Kidney epithelial cell (primary cell): ENCODE measurements around the gene CFL2. TPM values are rescaled to one million over a fixed set of nuclear protein-coding genes. Genes with fewer than 3 reads are reported as not detected.

Source experiments
- DNase-seq: peaks from one replicate; pipeline ENCODE4 v3.0.0-alpha.2; 2010; ENCODE audit warnings: low read depth
- H3K27me3 ChIP-seq: 2 replicates; pipeline ENCODE4 v1.6.0; 2011; ENCODE audit warnings: low read length; ENCODE audit not compliant: control insufficient read depth, insufficient read depth
- H3K36me3 ChIP-seq: 2 replicates; pipeline ENCODE4 v1.5.1; 2011; ENCODE audit warnings: low read length; ENCODE audit not compliant: control insufficient read depth, insufficient read depth
- H3K4me3 ChIP-seq: 2 replicates; pipeline ENCODE4 v1.5.1; 2011; ENCODE audit warnings: low read depth, mild to moderate bottlenecking, control low read depth, low read length
- total RNA-seq: library from RNA; depleted of rRNA; stranded (reverse); fragments of >200 nt; gene quantifications from 2 replicates; pipeline ENCODE4 v1.2.3, GENCODE V29; 2015
- TF ChIP-seq, protein P1 (sequence below): IDR thresholded peaks from 2 replicates; pipeline ENCODE4 v1.5.1; 2011; ENCODE audit warnings: mild to moderate bottlenecking, moderate library complexity, low read length, control low read depth, inconsistent platforms; ENCODE audit not compliant: insufficient read depth, poor library complexity, severe bottlenecking

The CFL2 gene
- total RNA-seq, 1 donor from 2014 or later, result 32.4 TPM

GRCh38 chr14:34692898-34693227 is 21.5 kb downstream of the CFL2 start:
- TF ChIP-seq, protein P1, sequence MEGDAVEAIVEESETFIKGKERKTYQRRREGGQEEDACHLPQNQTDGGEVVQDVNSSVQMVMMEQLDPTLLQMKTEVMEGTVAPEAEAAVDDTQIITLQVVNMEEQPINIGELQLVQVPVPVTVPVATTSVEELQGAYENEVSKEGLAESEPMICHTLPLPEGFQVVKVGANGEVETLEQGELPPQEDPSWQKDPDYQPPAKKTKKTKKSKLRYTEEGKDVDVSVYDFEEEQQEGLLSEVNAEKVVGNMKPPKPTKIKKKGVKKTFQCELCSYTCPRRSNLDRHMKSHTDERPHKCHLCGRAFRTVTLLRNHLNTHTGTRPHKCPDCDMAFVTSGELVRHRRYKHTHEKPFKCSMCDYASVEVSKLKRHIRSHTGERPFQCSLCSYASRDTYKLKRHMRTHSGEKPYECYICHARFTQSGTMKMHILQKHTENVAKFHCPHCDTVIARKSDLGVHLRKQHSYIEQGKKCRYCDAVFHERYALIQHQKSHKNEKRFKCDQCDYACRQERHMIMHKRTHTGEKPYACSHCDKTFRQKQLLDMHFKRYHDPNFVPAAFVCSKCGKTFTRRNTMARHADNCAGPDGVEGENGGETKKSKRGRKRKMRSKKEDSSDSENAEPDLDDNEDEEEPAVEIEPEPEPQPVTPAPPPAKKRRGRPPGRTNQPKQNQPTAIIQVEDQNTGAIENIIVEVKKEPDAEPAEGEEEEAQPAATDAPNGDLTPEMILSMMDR, result no peak
- Histone ChIP-seq H3K4me3 (no peak overlapping the region), H3K36me3 (no peaks in the 10 kb centered on the region), H3K27me3 (no peaks in the 10 kb centered on the region)
- no peak for DNase-seq

GRCh38 chr14:34692348-34692747 is 22.0 kb downstream of the CFL2 start:
- TF ChIP-seq, protein P1, result no peak
- no peaks in the 10 kb centered on the region for H3K36me3 ChIP-seq
- H3K4me3 ChIP-seq, result no peak overlapping the region
- DNase-seq, result no peak
- no peaks in the 10 kb centered on the region for H3K27me3 ChIP-seq

GRCh38 chr14:34691206-34691605 is 23.2 kb downstream of the CFL2 start:
- no peak for DNase-seq
- Histone ChIP-seq H3K36me3 (no peaks in the 10 kb centered on the region), H3K27me3 (no peaks in the 10 kb centered on the region), H3K4me3 (no peak overlapping the region)
- TF ChIP-seq, protein P1, result no peak

DNA sequence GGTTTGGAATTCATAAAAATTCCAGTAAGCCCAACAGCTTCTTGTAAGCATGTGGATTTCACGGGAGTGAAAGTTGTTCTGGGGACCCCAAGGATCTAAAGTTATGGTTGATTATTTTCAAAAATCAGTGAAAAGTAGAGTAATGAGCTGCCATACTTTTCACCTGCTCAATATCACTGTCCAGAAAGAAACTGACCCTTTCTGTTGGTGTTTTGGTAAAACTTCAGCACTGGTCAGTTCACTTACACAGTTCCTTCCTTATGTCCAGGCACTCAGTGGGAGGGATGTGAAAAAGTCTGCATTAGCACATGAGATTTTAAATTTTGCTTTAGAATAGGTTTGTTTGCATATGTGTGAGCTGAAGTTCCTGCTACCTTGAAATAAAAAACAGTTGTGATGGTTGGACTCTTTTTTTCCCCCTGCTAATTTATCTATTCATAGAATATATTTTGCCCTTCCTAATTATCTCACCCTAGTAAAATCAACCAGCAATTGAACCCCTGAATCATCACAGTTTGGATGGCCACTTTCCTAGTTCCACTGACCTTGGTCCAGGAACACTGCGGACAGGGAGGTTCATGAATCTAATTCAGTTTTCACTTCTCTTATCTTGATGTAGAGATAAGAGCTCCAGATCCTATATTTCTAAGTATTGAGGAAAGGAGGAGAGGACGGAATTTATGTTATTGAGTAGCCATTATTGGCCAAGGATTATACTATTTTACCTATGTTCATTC is 25.8 kb downstream of the CFL2 start:
- Histone ChIP-seq H3K36me3 (no peaks in the 10 kb centered on the region), H3K4me3 (no peak overlapping the region), H3K27me3 (peaks cover 2% of the 10 kb centered on the region)
- TF ChIP-seq, protein P1, result no peak
- no peak for DNase-seq

DNA sequence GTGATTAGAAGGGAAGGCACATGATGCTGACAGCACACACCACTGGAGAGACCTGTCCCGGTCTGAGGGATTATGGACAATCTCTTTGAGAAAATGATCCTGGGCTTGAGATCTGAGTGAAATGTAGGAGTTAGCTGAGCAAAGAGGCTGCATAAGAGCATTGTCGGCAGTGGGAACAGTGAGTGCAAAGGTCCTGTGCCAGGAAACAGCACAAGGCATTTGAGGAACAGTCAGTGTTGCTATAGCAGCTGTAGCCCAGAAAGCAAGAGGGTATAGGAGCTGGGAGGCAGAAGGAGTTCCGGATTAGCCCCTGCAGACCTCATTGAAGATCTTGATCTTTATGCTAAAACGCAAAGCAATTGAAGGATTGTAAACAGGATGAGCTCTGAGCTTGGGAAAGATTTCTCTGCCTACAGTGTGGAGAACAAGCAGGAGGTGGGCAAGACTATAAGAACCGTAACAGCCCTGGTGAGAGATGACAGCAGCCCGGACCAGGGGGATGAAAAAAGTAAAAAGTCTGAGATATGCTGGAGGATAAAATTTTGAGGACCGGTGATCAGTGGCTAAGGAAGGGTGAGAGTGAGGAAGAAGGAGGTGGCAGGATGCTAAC is 28.5 kb downstream of the CFL2 start:
- no peak for DNase-seq
- H3K27me3 ChIP-seq, result peaks cover 2% of the 10 kb centered on the region
- TF ChIP-seq, protein P1, result no peak
- H3K36me3 ChIP-seq, result no peaks in the 10 kb centered on the region
- H3K4me3 ChIP-seq, result no peak overlapping the region

DNA sequence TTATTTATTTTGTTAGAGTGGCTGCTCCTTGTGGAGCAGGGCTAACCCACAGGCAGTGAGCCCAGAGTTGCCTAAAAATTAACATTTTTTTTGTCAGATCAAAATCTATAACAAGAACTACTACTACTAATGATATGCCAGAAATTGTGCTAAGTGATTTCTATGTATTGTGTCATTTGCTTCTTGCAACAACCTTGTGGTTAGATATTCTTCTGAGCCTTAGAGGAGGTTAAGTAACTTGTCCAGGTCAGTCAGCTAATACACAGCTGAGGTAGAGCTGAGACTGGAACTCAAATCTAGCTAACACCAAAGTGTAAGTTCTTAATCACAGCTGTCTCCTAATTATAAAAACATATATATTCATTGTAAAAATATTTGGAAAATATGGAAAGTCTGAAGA is 29.8 kb downstream of the CFL2 start:
- Histone ChIP-seq H3K4me3 (no peak overlapping the region), H3K27me3 (peaks cover 2% of the 10 kb centered on the region), H3K36me3 (no peaks in the 10 kb centered on the region)
- TF ChIP-seq, protein P1, result no peak
- no peak for DNase-seq
